Panc1 (cell line): Measurements from ENCODE around the gene AP3B2. TPM values are rescaled to one million over a fixed set of nuclear protein-coding genes. Genes with fewer than 3 reads are reported as not detected.

Experiments
- ATAC-seq: fragments of 200-7000 bp; cut with Tn5 transposase; 2 replicates; pipeline ENCODE4 v1.9.1; 2020; ENCODE audit warnings: mild to moderate bottlenecking, moderate library complexity
- BruUV-seq: library from RNA; stranded (reverse); fragments of 400-500 nt; replicated peaks from 2 replicates; lab custom pipeline; 2021; lab: Mats Ljungman, UMichigan
- CTCF ChIA-PET: fragments of 300-600 bp; sonication (Branson Sonifier 250); formaldehyde crosslinking; loops from one replicate; lab custom pipeline; 2022; ENCODE audit warnings: antibody characterized with exemption; lab: Charles Lee
- POLR2A ChIA-PET: fragments of 300-600 bp; sonication (Branson Sonifier 250); formaldehyde crosslinking; loops from one replicate; lab custom pipeline; 2022; ENCODE audit warnings: antibody characterized with exemption; lab: Charles Lee
- DNase-seq: peaks from one replicate; pipeline ENCODE4 v3.0.0-alpha.2; 2010; ENCODE audit warnings: low read depth, low spot score
- H3K27ac ChIP-seq: 2 replicates; pipeline ENCODE4 v1.5.1; 2011; ENCODE audit warnings: mild to moderate bottlenecking, low read length, inconsistent platforms
- H3K27me3 ChIP-seq: fragments of 200-500 bp; sonication (Bioruptor generic); 2 replicates; pipeline ENCODE4 v1.6.0; 2014; ENCODE audit warnings: low read length, inconsistent platforms; ENCODE audit not compliant: control insufficient read depth, insufficient read depth
- H3K36me3 ChIP-seq: fragments of 200-500 bp; sonication (Bioruptor generic); 2 replicates; pipeline ENCODE4 v1.5.1; 2014; ENCODE audit warnings: inconsistent platforms, mild to moderate bottlenecking, low read length, moderate library complexity; ENCODE audit not compliant: control insufficient read depth, insufficient read depth
- H3K4me1 ChIP-seq: 2 replicates; pipeline ENCODE4 v1.5.1; 2011; ENCODE audit warnings: inconsistent platforms, mild to moderate bottlenecking, low read length, moderate library complexity; ENCODE audit not compliant: control insufficient read depth, insufficient read depth
- H3K4me3 ChIP-seq, 2 experiments: 2 replicates each; pipeline ENCODE4 v1.5.1; 2011 to 2012; ENCODE audit warnings: low read depth in 2 of 2, low read length in 2 of 2, mild to moderate bottlenecking in 2 of 2, inconsistent platforms in 1 of 2, moderate library complexity in 1 of 2
- H3K9me3 ChIP-seq: fragments of 200-500 bp; sonication (Bioruptor generic); 2 replicates; pipeline ENCODE4 v1.5.1; 2014; ENCODE audit warnings: low read depth, mild to moderate bottlenecking, inconsistent platforms, low read length, moderate library complexity; ENCODE audit not compliant: control insufficient read depth, insufficient read depth
- POLR2AphosphoS5 ChIP-seq: IDR thresholded peaks from 2 replicates; pipeline ENCODE4 v1.6.1; 2012; ENCODE audit warnings: mild to moderate bottlenecking, low read depth, low read length, moderate library complexity
- REST ChIP-seq, 2 experiments: IDR thresholded peaks; 2 replicates each; pipeline ENCODE4 v1.6.1; 2011 to 2012; ENCODE audit warnings: low read depth in 2 of 2, control low read depth in 1 of 2, low read length in 1 of 2, mild to moderate bottlenecking in 1 of 2, moderate library complexity in 1 of 2; ENCODE audit not compliant: insufficient read depth in 1 of 2
- SIN3A ChIP-seq: IDR thresholded peaks from 2 replicates; pipeline ENCODE4 v1.6.1; 2012; ENCODE audit warnings: low read depth, mild to moderate bottlenecking, low read length, moderate library complexity, borderline replicate concordance; ENCODE audit not compliant: insufficient read depth
- TCF7L2 ChIP-seq: IDR thresholded peaks from 2 replicates; pipeline ENCODE4 v1.6.1; 2011; ENCODE audit warnings: mild to moderate bottlenecking, low read depth, low read length, inconsistent platforms
- in situ Hi-C: cut with HindIII; loops from 2 replicates; pipeline ENCODE4 v1.10.0; 2016; ENCODE audit warnings: low sequenced_read_pairs, low pct_unique_long_range_greater_than_20kb
- intact Hi-C: fragments of 100-400 bp; cut with micrococcal nuclease; formaldehyde crosslinking; loops from one replicate; pipeline ENCODE4 v1.10.0; 2022; ENCODE audit not compliant: unreplicated experiment
- total RNA-seq: library from RNA; stranded (reverse); gene quantifications from one replicate; pipeline ENCODE4 v1.2.1, GENCODE V29; 2021; ENCODE audit not compliant: unreplicated experiment
- TF ChIP-seq, protein P1 (sequence below): fragments of 450-650 bp; IDR thresholded peaks from 2 replicates; pipeline ENCODE4 v1.5.1; 2017; ENCODE audit warnings: mild to moderate bottlenecking

Gene AP3B2
- total RNA-seq, 1 experiment from 2014 or later = 0.95 TPM

- Histone ChIP-seq H3K27me3 (no peaks in the 10 kb centered on the region), H3K4me1 (no peaks in the 10 kb centered on the region), H3K4me3 (no peak overlapping the region), H3K27ac (no peak overlapping the region), H3K36me3 (no peaks in the 10 kb centered on the region), H3K9me3 (no peaks in the 10 kb centered on the region)
- TF ChIP-seq SIN3A (no peak), TCF7L2 (no peak)
- TF ChIP-seq, protein P1, sequence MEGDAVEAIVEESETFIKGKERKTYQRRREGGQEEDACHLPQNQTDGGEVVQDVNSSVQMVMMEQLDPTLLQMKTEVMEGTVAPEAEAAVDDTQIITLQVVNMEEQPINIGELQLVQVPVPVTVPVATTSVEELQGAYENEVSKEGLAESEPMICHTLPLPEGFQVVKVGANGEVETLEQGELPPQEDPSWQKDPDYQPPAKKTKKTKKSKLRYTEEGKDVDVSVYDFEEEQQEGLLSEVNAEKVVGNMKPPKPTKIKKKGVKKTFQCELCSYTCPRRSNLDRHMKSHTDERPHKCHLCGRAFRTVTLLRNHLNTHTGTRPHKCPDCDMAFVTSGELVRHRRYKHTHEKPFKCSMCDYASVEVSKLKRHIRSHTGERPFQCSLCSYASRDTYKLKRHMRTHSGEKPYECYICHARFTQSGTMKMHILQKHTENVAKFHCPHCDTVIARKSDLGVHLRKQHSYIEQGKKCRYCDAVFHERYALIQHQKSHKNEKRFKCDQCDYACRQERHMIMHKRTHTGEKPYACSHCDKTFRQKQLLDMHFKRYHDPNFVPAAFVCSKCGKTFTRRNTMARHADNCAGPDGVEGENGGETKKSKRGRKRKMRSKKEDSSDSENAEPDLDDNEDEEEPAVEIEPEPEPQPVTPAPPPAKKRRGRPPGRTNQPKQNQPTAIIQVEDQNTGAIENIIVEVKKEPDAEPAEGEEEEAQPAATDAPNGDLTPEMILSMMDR = 0 out of 2 replicates have a peak, but pooled peaks have one; percentile 6
- POLR2A ChIA-PET = interaction anchor here (0.7 kb wide), 1 partner anchor 13 kb away, joined by 4 read pairs; no protein-coding TSS in a partner anchor
- intact Hi-C loops = no loop called here
- no peak for DNase-seq
- CTCF ChIA-PET = interaction anchor here (0.7 kb wide), 1 partner anchor 88 kb away, joined by 3 read pairs; no protein-coding TSS in a partner anchor
- ATAC-seq = no peak
- in situ Hi-C loops = no loop called here
- no TSS peak for BruUV-seq
Measured at GRCh38 chr15:82624008-82624407, 85.7 kb downstream of the AP3B2 start.

DNA sequence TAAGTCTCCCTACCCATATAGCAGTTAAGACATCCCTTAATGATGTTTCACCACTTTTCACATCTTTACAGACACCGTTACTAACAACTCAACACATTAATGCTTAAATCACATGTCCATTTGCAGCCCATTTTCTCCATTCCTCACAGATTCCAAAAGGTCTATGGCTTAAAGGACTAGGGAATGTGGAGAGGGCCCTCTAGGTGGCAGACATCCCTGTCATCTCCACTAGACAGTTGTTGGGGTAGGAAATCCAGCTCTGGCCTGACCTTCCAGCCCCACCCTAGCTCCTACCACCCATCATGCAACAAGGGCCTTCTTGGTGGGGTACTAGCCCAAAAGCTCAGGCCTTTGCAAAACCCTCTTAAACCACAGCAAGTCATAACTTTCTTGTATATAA is 87.7 kb downstream of the AP3B2 start:
- ChIA-PET POLR2A (interaction anchor here (0.5 kb wide), 1 partner anchor 11 kb away, joined by 4 read pairs; no protein-coding TSS in a partner anchor), CTCF (no interaction called here)
- intact Hi-C loops = no loop called here

GRCh38 chr15:82613747-82614146 is 95.9 kb downstream of the AP3B2 start:
- H3K4me1 ChIP-seq = no peaks in the 10 kb centered on the region
- no peaks in the 10 kb centered on the region for H3K9me3 ChIP-seq
- intact Hi-C loops = no loop called here
- in situ Hi-C loops = no loop called here
- no peak overlapping the region for H3K27ac ChIP-seq
- DNase-seq = no peak
- H3K27me3 ChIP-seq = no peaks in the 10 kb centered on the region
- POLR2A ChIA-PET = no interaction called here
- no peak overlapping the region for H3K4me3 ChIP-seq
- TF ChIP-seq SIN3A (no peak), POLR2AphosphoS5 (no peak), TCF7L2 (no peak), REST (IDR thresholded peaks at IDR 0.05; ENCODE audit: insufficient read depth in 1 of 2, low read depth in 2 of 2, low read length in 1 of 2) (no peak)
- TF ChIP-seq, protein P1 = no peak
- no peaks in the 10 kb centered on the region for H3K36me3 ChIP-seq
- BruUV-seq = no TSS peak
- CTCF ChIA-PET = no interaction called here
- ATAC-seq = no peak

More for the DNA sequence above, 87.7 kb downstream of the AP3B2 start:
- BruUV-seq = no TSS peak
- no peaks in the 10 kb centered on the region for H3K36me3 ChIP-seq
- in situ Hi-C loops = no loop called here
- no peaks in the 10 kb centered on the region for H3K27me3 ChIP-seq
- ATAC-seq (no peak), DNase-seq (no peak)
- no peak overlapping the region for H3K27ac ChIP-seq
- no peaks in the 10 kb centered on the region for H3K9me3 ChIP-seq
- H3K4me1 ChIP-seq = no peaks in the 10 kb centered on the region
- no peak for TF ChIP-seq POLR2AphosphoS5
- TF ChIP-seq, protein P1 = peak; percentile 53; the same call in 1 of the 2 replicates
- H3K4me3 ChIP-seq = no peak overlapping the region
